ENCODE data around the gene PTPRK.
"Not testable (repeated sequence)": the region's sequence is repeated elsewhere in the genome, so short reads cannot be mapped to it uniquely, and the experiment has no call there.

PTPRK gene

GRCh38 chr6:127978185-127978584, 542.2 kb downstream of the PTPRK start:
- not testable (repeated sequence) for H3K27ac ChIP-seq (ENCODE audit: low read depth, low read length); H3K9me3 ChIP-seq (ENCODE audit: low read length); H3K27me3 ChIP-seq (ENCODE audit: control insufficient read depth in 1 of 2, insufficient read depth in 2 of 2, low read length in 2 of 2); H3K4me1 ChIP-seq (ENCODE audit: insufficient read depth, low read length); H3K9ac ChIP-seq (ENCODE audit: low read length); H3K4me3 ChIP-seq (ENCODE audit: low read depth in 1 of 2, low read length in 2 of 2)
- peaks cover 12% of the 10 kb centered on the region for H3K36me3 ChIP-seq (ENCODE audit: insufficient read depth, low read length)

DNA sequence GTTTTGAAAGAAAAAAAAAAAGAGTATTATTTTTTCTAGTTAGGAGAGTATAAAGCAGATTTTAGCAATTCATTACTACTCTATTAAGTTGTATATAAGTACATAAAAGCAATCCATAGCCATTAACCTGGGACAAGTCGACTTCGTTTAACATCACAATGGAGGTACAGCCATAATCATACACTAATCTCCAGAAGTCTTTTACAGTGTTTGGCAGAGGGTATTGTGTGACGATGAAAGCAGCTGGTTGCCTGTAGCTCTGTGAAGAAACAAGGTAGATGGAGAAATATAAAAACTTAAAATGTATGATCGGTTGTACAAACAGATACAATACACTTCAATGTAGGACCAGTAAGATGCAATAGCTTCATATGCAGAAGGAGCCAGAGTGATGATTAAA, 543.6 kb downstream of the PTPRK start:
- Histone ChIP-seq H3K9ac (ENCODE audit: low read length) (no peak overlapping the region), H3K9me3 (ENCODE audit: low read length) (no peaks in the 10 kb centered on the region), H3K36me3 (ENCODE audit: insufficient read depth, low read length) (peaks cover 6% of the 10 kb centered on the region), H3K27me3 (ENCODE audit: control insufficient read depth in 1 of 2, insufficient read depth in 2 of 2, low read length in 2 of 2) (no peaks in the 10 kb centered on the region), H3K4me1 (ENCODE audit: insufficient read depth, low read length) (no peaks in the 10 kb centered on the region), H3K4me3 (ENCODE audit: low read depth in 1 of 2, low read length in 2 of 2) (no peak overlapping the region), H3K27ac (ENCODE audit: low read depth, low read length) (no peak overlapping the region)

DNA sequence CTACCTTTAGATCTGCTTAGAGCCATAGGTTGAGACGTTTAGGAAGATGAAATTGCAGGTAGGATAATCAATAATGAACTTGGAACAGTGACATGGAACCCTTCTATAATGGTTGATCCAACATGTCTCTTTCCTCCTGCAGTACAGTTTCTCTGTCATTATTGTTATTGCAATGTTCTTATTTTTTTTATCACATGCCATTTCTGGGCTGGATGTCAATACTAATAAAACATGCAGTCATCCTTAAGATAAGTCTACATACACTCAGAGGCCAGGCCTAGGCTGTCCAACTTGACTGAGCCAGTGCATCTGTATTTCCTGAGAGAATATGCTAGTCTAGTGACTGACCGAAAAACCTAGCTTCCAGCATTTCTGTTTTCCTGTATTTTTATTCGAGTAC, 544.3 kb downstream of the PTPRK start:
- H3K4me3 ChIP-seq (ENCODE audit: low read depth in 1 of 2, low read length in 2 of 2): no peak overlapping the region
- H3K4me1 ChIP-seq (ENCODE audit: insufficient read depth, low read length): no peaks in the 10 kb centered on the region
- H3K36me3 ChIP-seq (ENCODE audit: insufficient read depth, low read length): peaks cover 6% of the 10 kb centered on the region
- H3K27me3 ChIP-seq (ENCODE audit: control insufficient read depth in 1 of 2, insufficient read depth in 2 of 2, low read length in 2 of 2): no peaks in the 10 kb centered on the region
- no peak overlapping the region for H3K9ac ChIP-seq (ENCODE audit: low read length)
- H3K9me3 ChIP-seq (ENCODE audit: low read length): no peaks in the 10 kb centered on the region
- no peak overlapping the region for H3K27ac ChIP-seq (ENCODE audit: low read depth, low read length)

GRCh38 chr6:127972815-127973214, 547.6 kb downstream of the PTPRK start:
- H3K27me3 ChIP-seq (ENCODE audit: control insufficient read depth in 1 of 2, insufficient read depth in 2 of 2, low read length in 2 of 2): no peaks in the 10 kb centered on the region
- no peak overlapping the region for H3K4me3 ChIP-seq (ENCODE audit: low read depth in 1 of 2, low read length in 2 of 2)
- H3K36me3 ChIP-seq (ENCODE audit: insufficient read depth, low read length): peaks cover 6% of the 10 kb centered on the region
- H3K9me3 ChIP-seq (ENCODE audit: low read length): no peaks in the 10 kb centered on the region
- no peaks in the 10 kb centered on the region for H3K4me1 ChIP-seq (ENCODE audit: insufficient read depth, low read length)
- no peak overlapping the region for H3K27ac ChIP-seq (ENCODE audit: low read depth, low read length)
- H3K9ac ChIP-seq (ENCODE audit: low read length): no peak overlapping the region

GRCh38 chr6:127971945-127972391, 548.4 kb downstream of the PTPRK start:
- no peak overlapping the region for H3K4me3 ChIP-seq (ENCODE audit: low read depth in 1 of 2, low read length in 2 of 2)

GRCh38 chr6:127971386-127971785, 549.0 kb downstream of the PTPRK start:
- H3K9ac ChIP-seq (ENCODE audit: low read length): no peak overlapping the region
- no peaks in the 10 kb centered on the region for H3K9me3 ChIP-seq (ENCODE audit: low read length)
- no peak overlapping the region for H3K4me3 ChIP-seq (ENCODE audit: low read depth in 1 of 2, low read length in 2 of 2)
- no peaks in the 10 kb centered on the region for H3K4me1 ChIP-seq (ENCODE audit: insufficient read depth, low read length)
- H3K27me3 ChIP-seq (ENCODE audit: control insufficient read depth in 1 of 2, insufficient read depth in 2 of 2, low read length in 2 of 2): no peaks in the 10 kb centered on the region
- H3K27ac ChIP-seq (ENCODE audit: low read depth, low read length): no peak overlapping the region
- peaks cover 4% of the 10 kb centered on the region for H3K36me3 ChIP-seq (ENCODE audit: insufficient read depth, low read length)

More at GRCh38 chr6:127971945-127972391, 548.4 kb downstream of the PTPRK start:
- Histone ChIP-seq H3K9me3 (ENCODE audit: low read length) (no peaks in the 10 kb centered on the region), H3K4me1 (ENCODE audit: insufficient read depth, low read length) (no peaks in the 10 kb centered on the region), H3K27me3 (ENCODE audit: control insufficient read depth in 1 of 2, insufficient read depth in 2 of 2, low read length in 2 of 2) (no peaks in the 10 kb centered on the region), H3K36me3 (ENCODE audit: insufficient read depth, low read length) (peaks cover 6% of the 10 kb centered on the region), H3K27ac (ENCODE audit: low read depth, low read length) (no peak overlapping the region), H3K9ac (ENCODE audit: low read length) (no peak overlapping the region)

GRCh38 chr6:127969701-127970100, 550.7 kb downstream of the PTPRK start:
- no peak overlapping the region for H3K27ac ChIP-seq (ENCODE audit: low read depth, low read length)
- no peaks in the 10 kb centered on the region for H3K36me3 ChIP-seq (ENCODE audit: insufficient read depth, low read length)
- no peaks in the 10 kb centered on the region for H3K27me3 ChIP-seq (ENCODE audit: control insufficient read depth in 1 of 2, insufficient read depth in 2 of 2, low read length in 2 of 2)

DNA sequence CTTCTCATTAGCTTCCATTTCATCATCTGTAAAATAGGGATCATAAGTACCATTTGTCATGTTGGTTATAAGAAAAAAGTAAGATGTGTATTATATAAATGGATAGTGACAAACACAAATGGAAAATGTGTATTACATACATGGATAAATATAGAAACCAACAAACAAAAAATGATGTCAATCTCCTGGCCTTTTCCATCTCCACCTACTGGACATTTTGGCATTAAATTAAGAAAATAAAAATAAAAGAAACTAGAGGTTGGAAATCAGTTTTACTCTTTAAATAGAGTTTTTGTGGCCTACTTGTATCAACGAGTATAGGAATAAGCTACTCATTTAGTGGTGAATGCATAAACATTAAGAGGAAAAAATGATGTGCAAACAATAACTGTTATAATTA, 552.0 kb downstream of the PTPRK start:
- no peaks in the 10 kb centered on the region for H3K27me3 ChIP-seq (ENCODE audit: control insufficient read depth in 1 of 2, insufficient read depth in 2 of 2, low read length in 2 of 2)

More at GRCh38 chr6:127969701-127970100, 550.7 kb downstream of the PTPRK start:
- Histone ChIP-seq H3K4me1 (ENCODE audit: insufficient read depth, low read length) (no peaks in the 10 kb centered on the region), H3K9me3 (ENCODE audit: low read length) (no peaks in the 10 kb centered on the region), H3K9ac (ENCODE audit: low read length) (no peak overlapping the region), H3K4me3 (ENCODE audit: low read depth in 1 of 2, low read length in 2 of 2) (no peak overlapping the region)

GRCh38 chr6:127967708-127968107, 552.7 kb downstream of the PTPRK start:
- H3K4me1 ChIP-seq (ENCODE audit: insufficient read depth, low read length): no peaks in the 10 kb centered on the region
- no peak overlapping the region for H3K9ac ChIP-seq (ENCODE audit: low read length)
- no peaks in the 10 kb centered on the region for H3K9me3 ChIP-seq (ENCODE audit: low read length)
- H3K27ac ChIP-seq (ENCODE audit: low read depth, low read length): no peak overlapping the region
- H3K27me3 ChIP-seq (ENCODE audit: control insufficient read depth in 1 of 2, insufficient read depth in 2 of 2, low read length in 2 of 2): no peaks in the 10 kb centered on the region
- no peak overlapping the region for H3K4me3 ChIP-seq (ENCODE audit: low read depth in 1 of 2, low read length in 2 of 2)
- H3K36me3 ChIP-seq (ENCODE audit: insufficient read depth, low read length): no peaks in the 10 kb centered on the region

More for the DNA sequence above, 552.0 kb downstream of the PTPRK start:
- H3K27ac ChIP-seq (ENCODE audit: low read depth, low read length): no peak overlapping the region
- H3K36me3 ChIP-seq (ENCODE audit: insufficient read depth, low read length): no peaks in the 10 kb centered on the region
- no peaks in the 10 kb centered on the region for H3K4me1 ChIP-seq (ENCODE audit: insufficient read depth, low read length)
- H3K4me3 ChIP-seq (ENCODE audit: low read depth in 1 of 2, low read length in 2 of 2): no peak overlapping the region
- H3K9ac ChIP-seq (ENCODE audit: low read length): no peak overlapping the region
- H3K9me3 ChIP-seq (ENCODE audit: low read length): no peaks in the 10 kb centered on the region

GRCh38 chr6:127966616-127967015, 553.8 kb downstream of the PTPRK start:
- no peaks in the 10 kb centered on the region for H3K36me3 ChIP-seq (ENCODE audit: insufficient read depth, low read length)
- no peaks in the 10 kb centered on the region for H3K27me3 ChIP-seq (ENCODE audit: control insufficient read depth in 1 of 2, insufficient read depth in 2 of 2, low read length in 2 of 2)
- H3K27ac ChIP-seq (ENCODE audit: low read depth, low read length): no peak overlapping the region
- no peaks in the 10 kb centered on the region for H3K9me3 ChIP-seq (ENCODE audit: low read length)
- H3K4me3 ChIP-seq (ENCODE audit: low read depth in 1 of 2, low read length in 2 of 2): no peak overlapping the region
- H3K4me1 ChIP-seq (ENCODE audit: insufficient read depth, low read length): no peaks in the 10 kb centered on the region
- no peak overlapping the region for H3K9ac ChIP-seq (ENCODE audit: low read length)

GRCh38 chr6:127963495-127963894, 556.9 kb downstream of the PTPRK start:
- Histone ChIP-seq H3K27me3 (ENCODE audit: control insufficient read depth in 1 of 2, insufficient read depth in 2 of 2, low read length in 2 of 2) (no peaks in the 10 kb centered on the region), H3K27ac (ENCODE audit: low read depth, low read length) (no peak overlapping the region), H3K4me3 (ENCODE audit: low read depth in 1 of 2, low read length in 2 of 2) (no peak overlapping the region), H3K9ac (ENCODE audit: low read length) (no peak overlapping the region), H3K36me3 (ENCODE audit: insufficient read depth, low read length) (no peaks in the 10 kb centered on the region), H3K4me1 (ENCODE audit: insufficient read depth, low read length) (no peaks in the 10 kb centered on the region), H3K9me3 (ENCODE audit: low read length) (no peaks in the 10 kb centered on the region)

DNA sequence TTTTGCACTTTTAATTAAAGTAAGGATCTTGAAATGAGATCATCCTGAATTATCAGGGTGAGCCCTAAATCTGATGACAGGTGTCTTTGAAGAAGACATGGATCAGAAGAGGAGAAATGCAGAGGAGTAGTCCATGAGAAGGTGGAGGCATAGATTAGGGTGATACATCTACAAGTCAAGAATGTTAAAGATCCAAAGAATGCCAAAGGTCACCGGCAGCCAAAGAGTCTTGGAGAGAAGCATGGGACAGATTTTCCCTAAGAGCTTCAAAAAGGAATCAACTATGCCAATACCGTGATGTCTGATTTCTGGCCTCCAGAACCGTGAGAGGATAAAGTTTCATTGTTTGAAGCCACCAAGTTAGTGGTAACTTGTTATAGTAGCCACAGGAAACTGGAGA, 560.5 kb downstream of the PTPRK start:
- no peaks in the 10 kb centered on the region for H3K9me3 ChIP-seq (ENCODE audit: low read length)

More for the DNA sequence above, 560.5 kb downstream of the PTPRK start:
- H3K36me3 ChIP-seq (ENCODE audit: insufficient read depth, low read length): no peaks in the 10 kb centered on the region
- H3K9ac ChIP-seq (ENCODE audit: low read length): no peak overlapping the region
- H3K4me1 ChIP-seq (ENCODE audit: insufficient read depth, low read length): no peaks in the 10 kb centered on the region
- no peaks in the 10 kb centered on the region for H3K27me3 ChIP-seq (ENCODE audit: control insufficient read depth in 1 of 2, insufficient read depth in 2 of 2, low read length in 2 of 2)
- H3K4me3 ChIP-seq (ENCODE audit: low read depth in 1 of 2, low read length in 2 of 2): no peak overlapping the region
- no peak overlapping the region for H3K27ac ChIP-seq (ENCODE audit: low read depth, low read length)
